ENCODE measurements around the gene NEMP2.

NEMP2 gene

DNA sequence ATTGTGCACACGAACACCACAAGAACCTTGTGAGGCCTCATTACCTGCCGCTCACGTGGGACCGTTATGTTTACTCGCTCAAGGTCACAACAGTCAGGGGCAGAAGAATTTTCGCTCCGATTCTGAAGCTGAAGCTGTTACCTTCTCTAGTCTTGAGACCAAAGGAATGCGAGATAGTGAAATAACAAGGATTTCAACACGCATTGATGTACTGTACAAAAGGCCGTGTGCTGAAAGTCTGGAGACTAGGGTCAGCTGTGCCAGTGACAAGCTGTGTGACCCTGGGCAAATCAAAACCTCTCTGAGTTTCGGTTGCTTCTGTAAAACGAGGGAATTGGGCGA is 583 bp downstream of the NEMP2 start:
- no peak for TF ChIP-seq GABPA (IDR thresholded peaks at IDR 0.05; ENCODE audit: low read depth)
- TF ChIP-seq POLR2AphosphoS5 (IDR thresholded peaks at IDR 0.05; ENCODE audit: low read depth), result peak; percentile 25; the same call in 1 of the 2 replicates
- peak overlapping the region; percentile 86 for H3K27ac ChIP-seq (replicated peaks)

DNA sequence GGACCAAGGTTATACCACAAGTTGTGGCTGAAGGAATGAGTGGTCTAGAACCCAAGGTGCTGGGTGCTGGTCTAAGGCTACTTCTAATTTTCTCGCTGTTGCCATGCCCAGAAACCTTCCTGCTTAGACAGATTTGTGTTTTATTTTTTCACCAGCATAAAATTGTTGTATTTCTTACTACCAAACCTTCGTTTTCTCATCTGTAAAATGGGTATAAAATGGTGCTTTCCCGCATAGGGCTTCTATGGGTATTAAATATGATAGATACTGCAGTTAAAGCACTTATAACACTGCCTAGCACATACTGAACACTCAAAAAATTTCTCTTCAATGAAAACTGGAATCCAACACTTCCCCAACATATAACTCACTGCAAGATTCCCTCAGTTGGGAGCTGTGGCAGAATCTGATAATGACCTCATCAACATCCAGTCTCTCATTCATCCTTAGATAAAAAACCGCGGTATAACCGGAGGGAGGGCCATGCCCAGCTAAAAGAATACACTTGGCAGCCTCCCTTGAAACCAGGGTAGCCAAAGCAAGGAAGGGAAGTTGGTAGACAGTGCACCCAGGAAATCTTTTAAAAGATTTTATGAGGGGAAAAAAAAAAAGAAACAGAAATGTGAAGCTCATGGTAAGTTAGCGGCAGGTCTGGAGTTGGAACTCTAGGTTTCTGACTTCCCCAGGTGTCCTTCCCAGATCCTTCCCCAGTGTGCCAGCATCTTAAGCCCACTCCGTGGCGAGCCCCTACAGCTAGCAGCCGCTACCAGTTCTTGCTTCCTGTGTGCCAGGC is 1.2 kb downstream of the NEMP2 start:
- DNase-seq (ENCODE audit: low read depth in 1 of 2, low spot score in 1 of 2), result peak in 1 of 2 experiments; percentile 11
- TF ChIP-seq GABPA (IDR thresholded peaks at IDR 0.05; ENCODE audit: low read depth) (no peak), POLR2AphosphoS5 (IDR thresholded peaks at IDR 0.05; ENCODE audit: low read depth) (no peak; the same call in 1 of the 2 replicates), SPI1 (IDR thresholded peaks at IDR 0.05; ENCODE audit: borderline replicate concordance, low read depth) (no peak)
- TF ChIP-seq, protein P1, sequence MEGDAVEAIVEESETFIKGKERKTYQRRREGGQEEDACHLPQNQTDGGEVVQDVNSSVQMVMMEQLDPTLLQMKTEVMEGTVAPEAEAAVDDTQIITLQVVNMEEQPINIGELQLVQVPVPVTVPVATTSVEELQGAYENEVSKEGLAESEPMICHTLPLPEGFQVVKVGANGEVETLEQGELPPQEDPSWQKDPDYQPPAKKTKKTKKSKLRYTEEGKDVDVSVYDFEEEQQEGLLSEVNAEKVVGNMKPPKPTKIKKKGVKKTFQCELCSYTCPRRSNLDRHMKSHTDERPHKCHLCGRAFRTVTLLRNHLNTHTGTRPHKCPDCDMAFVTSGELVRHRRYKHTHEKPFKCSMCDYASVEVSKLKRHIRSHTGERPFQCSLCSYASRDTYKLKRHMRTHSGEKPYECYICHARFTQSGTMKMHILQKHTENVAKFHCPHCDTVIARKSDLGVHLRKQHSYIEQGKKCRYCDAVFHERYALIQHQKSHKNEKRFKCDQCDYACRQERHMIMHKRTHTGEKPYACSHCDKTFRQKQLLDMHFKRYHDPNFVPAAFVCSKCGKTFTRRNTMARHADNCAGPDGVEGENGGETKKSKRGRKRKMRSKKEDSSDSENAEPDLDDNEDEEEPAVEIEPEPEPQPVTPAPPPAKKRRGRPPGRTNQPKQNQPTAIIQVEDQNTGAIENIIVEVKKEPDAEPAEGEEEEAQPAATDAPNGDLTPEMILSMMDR (IDR thresholded peaks at IDR 0.05; ENCODE audit: insufficient read depth, low read length), result no peak
- TF ChIP-seq, protein P2, sequence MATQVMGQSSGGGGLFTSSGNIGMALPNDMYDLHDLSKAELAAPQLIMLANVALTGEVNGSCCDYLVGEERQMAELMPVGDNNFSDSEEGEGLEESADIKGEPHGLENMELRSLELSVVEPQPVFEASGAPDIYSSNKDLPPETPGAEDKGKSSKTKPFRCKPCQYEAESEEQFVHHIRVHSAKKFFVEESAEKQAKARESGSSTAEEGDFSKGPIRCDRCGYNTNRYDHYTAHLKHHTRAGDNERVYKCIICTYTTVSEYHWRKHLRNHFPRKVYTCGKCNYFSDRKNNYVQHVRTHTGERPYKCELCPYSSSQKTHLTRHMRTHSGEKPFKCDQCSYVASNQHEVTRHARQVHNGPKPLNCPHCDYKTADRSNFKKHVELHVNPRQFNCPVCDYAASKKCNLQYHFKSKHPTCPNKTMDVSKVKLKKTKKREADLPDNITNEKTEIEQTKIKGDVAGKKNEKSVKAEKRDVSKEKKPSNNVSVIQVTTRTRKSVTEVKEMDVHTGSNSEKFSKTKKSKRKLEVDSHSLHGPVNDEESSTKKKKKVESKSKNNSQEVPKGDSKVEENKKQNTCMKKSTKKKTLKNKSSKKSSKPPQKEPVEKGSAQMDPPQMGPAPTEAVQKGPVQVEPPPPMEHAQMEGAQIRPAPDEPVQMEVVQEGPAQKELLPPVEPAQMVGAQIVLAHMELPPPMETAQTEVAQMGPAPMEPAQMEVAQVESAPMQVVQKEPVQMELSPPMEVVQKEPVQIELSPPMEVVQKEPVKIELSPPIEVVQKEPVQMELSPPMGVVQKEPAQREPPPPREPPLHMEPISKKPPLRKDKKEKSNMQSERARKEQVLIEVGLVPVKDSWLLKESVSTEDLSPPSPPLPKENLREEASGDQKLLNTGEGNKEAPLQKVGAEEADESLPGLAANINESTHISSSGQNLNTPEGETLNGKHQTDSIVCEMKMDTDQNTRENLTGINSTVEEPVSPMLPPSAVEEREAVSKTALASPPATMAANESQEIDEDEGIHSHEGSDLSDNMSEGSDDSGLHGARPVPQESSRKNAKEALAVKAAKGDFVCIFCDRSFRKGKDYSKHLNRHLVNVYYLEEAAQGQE (IDR thresholded peaks at IDR 0.05; ENCODE audit: insufficient replicate concordance, low read depth), result no peak
- Histone ChIP-seq H3K4me3 (replicated peaks; ENCODE audit: insufficient read depth, low read length) (peak overlapping the region; percentile 71), H3K27me3 (ENCODE audit: insufficient read depth, poor library complexity, severe bottlenecking) (no peaks in the 10 kb centered on the region), H3K27ac (replicated peaks) (peak overlapping the region; percentile 86)

More for the DNA sequence above, 583 bp downstream of the NEMP2 start:
- Histone ChIP-seq H3K27me3 (ENCODE audit: insufficient read depth, poor library complexity, severe bottlenecking) (no peaks in the 10 kb centered on the region), H3K4me3 (replicated peaks; ENCODE audit: insufficient read depth, low read length) (peak overlapping the region; percentile 71)
- peak in 1 of 2 experiments; percentile 32 for DNase-seq (ENCODE audit: low read depth in 1 of 2, low spot score in 1 of 2)

DNA sequence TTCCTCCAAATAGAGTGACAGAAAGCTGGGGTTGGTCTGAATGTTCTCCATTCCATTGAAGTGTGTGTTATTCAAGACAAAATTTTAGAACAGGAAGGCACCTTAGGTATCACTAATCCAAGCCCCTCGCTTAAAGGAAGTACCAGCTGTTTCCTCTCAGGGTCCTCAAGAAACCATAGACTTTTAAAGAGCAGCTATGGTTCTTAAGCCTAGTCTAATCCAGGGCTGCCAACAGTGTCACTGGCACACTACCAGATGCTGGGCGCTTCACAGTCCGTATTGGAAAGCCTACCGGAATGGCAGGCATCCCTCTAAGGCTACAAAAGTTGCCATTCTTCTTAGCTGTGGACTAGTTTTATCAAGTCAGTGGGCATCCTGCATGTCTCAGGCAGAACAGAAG is 1.9 kb downstream of the NEMP2 start:
- Histone ChIP-seq H3K4me3 (replicated peaks; ENCODE audit: insufficient read depth, low read length) (no peak overlapping the region), H3K27me3 (ENCODE audit: insufficient read depth, poor library complexity, severe bottlenecking) (no peaks in the 10 kb centered on the region), H3K27ac (replicated peaks) (no peak overlapping the region)
- no peak for DNase-seq (ENCODE audit: low read depth in 1 of 2, low spot score in 1 of 2)
- TF ChIP-seq, protein P1 (IDR thresholded peaks at IDR 0.05; ENCODE audit: insufficient read depth, low read length), result no peak
- TF ChIP-seq, protein P2 (IDR thresholded peaks at IDR 0.05; ENCODE audit: insufficient replicate concordance, low read depth), result no peak
- no peak for TF ChIP-seq POLR2AphosphoS5 (IDR thresholded peaks at IDR 0.05; ENCODE audit: low read depth)
- TF ChIP-seq SPI1 (IDR thresholded peaks at IDR 0.05; ENCODE audit: borderline replicate concordance, low read depth), result no peak
- TF ChIP-seq GABPA (IDR thresholded peaks at IDR 0.05; ENCODE audit: low read depth), result no peak

DNA sequence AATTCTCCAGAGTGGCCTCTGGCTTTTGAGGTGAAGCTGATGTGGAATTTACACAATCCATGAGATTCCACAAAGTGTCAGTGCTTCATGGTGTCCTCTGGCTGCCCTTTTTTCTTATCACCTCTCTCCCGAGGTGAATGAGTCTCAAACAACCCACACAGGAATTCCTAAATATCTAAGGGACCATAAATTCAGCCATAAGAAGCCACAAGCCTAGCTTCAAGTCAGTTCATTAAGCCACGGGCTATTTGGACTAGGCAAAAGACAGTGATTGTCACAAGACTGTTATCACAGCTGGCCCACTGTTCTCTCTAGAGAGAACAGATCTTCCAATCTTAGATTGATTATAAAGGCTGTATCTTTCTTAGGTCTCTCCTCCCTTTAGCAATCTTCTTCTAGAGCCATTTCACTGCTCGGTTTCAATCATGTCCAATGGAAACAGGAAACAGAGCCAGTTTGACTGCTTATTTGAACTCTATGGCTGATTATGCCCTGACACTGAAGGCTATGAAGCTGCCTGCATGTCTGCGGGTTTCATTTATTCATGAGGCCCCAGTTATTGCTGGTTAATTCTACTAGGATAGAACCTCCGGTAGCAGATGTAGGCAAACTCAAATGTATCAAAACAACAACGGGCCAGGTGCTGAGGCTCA is 4.1 kb downstream of the NEMP2 start:
- no peaks in the 10 kb centered on the region for H3K27me3 ChIP-seq (ENCODE audit: insufficient read depth, poor library complexity, severe bottlenecking)
- no peak for DNase-seq (ENCODE audit: low read depth in 1 of 2, low spot score in 1 of 2)
- H3K27ac ChIP-seq (replicated peaks), result no peak overlapping the region; the same call in 1 of the 2 replicates
- H3K4me3 ChIP-seq (replicated peaks; ENCODE audit: insufficient read depth, low read length), result no peak overlapping the region
- TF ChIP-seq GABPA (IDR thresholded peaks at IDR 0.05; ENCODE audit: low read depth) (no peak), POLR2AphosphoS5 (IDR thresholded peaks at IDR 0.05; ENCODE audit: low read depth) (no peak), SPI1 (IDR thresholded peaks at IDR 0.05; ENCODE audit: borderline replicate concordance, low read depth) (no peak)
- TF ChIP-seq, protein P2 (IDR thresholded peaks at IDR 0.05; ENCODE audit: insufficient replicate concordance, low read depth), result no peak
- TF ChIP-seq, protein P1 (IDR thresholded peaks at IDR 0.05; ENCODE audit: insufficient read depth, low read length), result no peak

Data from HL-60 (cell line).